HG02885 (cell line): Measurements from ENCODE around the gene TMPRSS11B.
"Not testable (repeated sequence)": the region's sequence is repeated elsewhere in the genome, so short reads cannot be mapped to it uniquely, and the experiment has no call there.

Source experiments
- ATAC-seq: cut with Tn5 transposase; IDR thresholded peaks from one replicate; pipeline ENCODE4 v1.9.1; 2021; ENCODE audit warnings: mild to moderate bottlenecking; ENCODE audit not compliant: unreplicated experiment, poor library complexity

TMPRSS11B gene

GRCh38 chr4:68245594-68245993 is at the start of gene TMPRSS11B:
Gene TMPRSS11B (minus strand): TSS chr4:68245694. CDS start chr4:68245558, 136 bp downstream.
- ATAC-seq = no peak

GRCh38 chr4:68291256-68291655 is 45.8 kb upstream of the TMPRSS11B start:
- no peak for ATAC-seq

GRCh38 chr4:68288393-68288740 is 42.9 kb upstream of the TMPRSS11B start:
- ATAC-seq = no peak

- ATAC-seq = no peak
These were observed 42.4 kb upstream of the TMPRSS11B start for GRCh38 chr4:68287704-68288392.

- no peak for ATAC-seq
These were observed 38.2 kb upstream of the TMPRSS11B start for GRCh38 chr4:68283714-68284113.

GRCh38 chr4:68283095-68283494 is 37.6 kb upstream of the TMPRSS11B start:
- no peak for ATAC-seq

- not testable (repeated sequence) for ATAC-seq
These were observed 36.6 kb upstream of the TMPRSS11B start for GRCh38 chr4:68281796-68282740.

GRCh38 chr4:68278029-68278428 is 32.5 kb upstream of the TMPRSS11B start:
- ATAC-seq = no peak

- no peak for ATAC-seq
These were observed 32.1 kb upstream of the TMPRSS11B start for GRCh38 chr4:68277627-68278026.

GRCh38 chr4:68272860-68273259 is 27.4 kb upstream of the TMPRSS11B start:
- ATAC-seq = peak; percentile 63

- peak; percentile 80 for ATAC-seq
These were observed 26.9 kb upstream of the TMPRSS11B start for GRCh38 chr4:68272380-68272779.

GRCh38 chr4:68271851-68272357 is 26.4 kb upstream of the TMPRSS11B start:
- peak; percentile 67 for ATAC-seq

GRCh38 chr4:68267433-68267944 is 22.0 kb upstream of the TMPRSS11B start:
- no peak for ATAC-seq

- no peak for ATAC-seq
These were observed 19.5 kb upstream of the TMPRSS11B start for GRCh38 chr4:68264875-68265565.

- ATAC-seq = no peak
These were observed 13.7 kb upstream of the TMPRSS11B start for GRCh38 chr4:68259191-68259590.

- ATAC-seq = no peak
These were observed 12.2 kb upstream of the TMPRSS11B start for GRCh38 chr4:68257719-68258118.

GRCh38 chr4:68256284-68256683 is 10.8 kb upstream of the TMPRSS11B start:
- ATAC-seq = no peak

GRCh38 chr4:68250151-68250930 is 4.8 kb upstream of the TMPRSS11B start:
- ATAC-seq = no peak

GRCh38 chr4:68249434-68249833 is 3.9 kb upstream of the TMPRSS11B start:
- ATAC-seq = peak; percentile 97

GRCh38 chr4:68240620-68241019 is 4.9 kb downstream of the TMPRSS11B start:
- ATAC-seq = no peak
